H54 (cell line): ENCODE results near the gene DNAH10.
"Not testable (repeated sequence)": the region's sequence is repeated elsewhere in the genome, so short reads cannot be mapped to it uniquely, and the experiment has no call there.

Experiments
- DNase-seq: peaks from one replicate; pipeline ENCODE4 v3.0.0; 2011; ENCODE audit warnings: low spot score, mixed read lengths; ENCODE audit not compliant: insufficient read length
- FAIRE-seq: peaks from 3 replicates; lab custom pipeline; 2011; peaks lifted over from hg19 to GRCh38; lab: Jason Lieb, UNC
- POLR2A ChIP-seq: IDR thresholded peaks from 2 replicates; pipeline ENCODE4 v1.6.1; 2011; ENCODE audit warnings: low read depth, mild to moderate bottlenecking, low read length

The DNAH10 gene

DNA sequence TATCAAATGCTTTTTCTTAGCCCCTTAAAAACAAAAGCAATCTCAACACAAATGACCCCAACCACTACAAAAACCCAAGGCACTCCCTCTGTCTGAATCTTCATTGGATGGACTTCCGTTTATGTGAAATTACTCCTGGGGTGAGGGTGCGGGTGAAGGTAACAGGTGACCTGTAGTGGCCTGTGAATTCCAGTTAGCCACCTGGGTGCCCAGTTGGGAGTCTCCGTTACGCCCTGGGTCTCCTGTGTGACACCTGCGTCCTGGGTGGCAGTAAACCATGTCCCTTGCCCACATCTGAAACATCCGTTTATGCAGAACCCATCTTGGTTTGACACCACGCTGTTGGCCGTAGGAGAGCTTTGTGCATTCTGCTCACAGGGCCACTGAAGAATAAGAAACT, 148.0 kb downstream of the DNAH10 start:
- TF ChIP-seq POLR2A, result no peak
- FAIRE-seq (no peak), DNase-seq (no peak)

DNA sequence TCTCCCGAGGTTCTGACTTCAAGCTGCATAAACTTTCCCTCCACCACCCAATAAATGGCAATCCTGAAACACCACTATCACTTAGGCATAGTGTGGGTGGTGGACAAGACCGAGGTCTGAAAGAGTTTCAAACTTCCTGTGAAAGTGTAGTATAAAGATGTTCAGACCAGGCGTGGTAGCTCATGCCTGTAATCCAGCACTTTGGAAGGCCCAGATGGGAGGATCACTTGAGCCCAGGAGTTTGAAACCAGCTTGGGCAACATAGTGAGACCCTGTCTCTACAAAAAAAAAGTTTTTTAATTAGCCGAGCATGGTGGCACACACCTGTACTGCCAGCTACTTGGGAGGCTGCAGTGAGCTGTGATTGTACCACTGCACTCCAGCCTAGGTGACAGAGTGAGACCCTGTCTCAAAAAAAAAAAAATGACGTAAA, 148.7 kb downstream of the DNAH10 start:
- no peak for DNase-seq
- FAIRE-seq, result no peak
- no peak for TF ChIP-seq POLR2A

DNA sequence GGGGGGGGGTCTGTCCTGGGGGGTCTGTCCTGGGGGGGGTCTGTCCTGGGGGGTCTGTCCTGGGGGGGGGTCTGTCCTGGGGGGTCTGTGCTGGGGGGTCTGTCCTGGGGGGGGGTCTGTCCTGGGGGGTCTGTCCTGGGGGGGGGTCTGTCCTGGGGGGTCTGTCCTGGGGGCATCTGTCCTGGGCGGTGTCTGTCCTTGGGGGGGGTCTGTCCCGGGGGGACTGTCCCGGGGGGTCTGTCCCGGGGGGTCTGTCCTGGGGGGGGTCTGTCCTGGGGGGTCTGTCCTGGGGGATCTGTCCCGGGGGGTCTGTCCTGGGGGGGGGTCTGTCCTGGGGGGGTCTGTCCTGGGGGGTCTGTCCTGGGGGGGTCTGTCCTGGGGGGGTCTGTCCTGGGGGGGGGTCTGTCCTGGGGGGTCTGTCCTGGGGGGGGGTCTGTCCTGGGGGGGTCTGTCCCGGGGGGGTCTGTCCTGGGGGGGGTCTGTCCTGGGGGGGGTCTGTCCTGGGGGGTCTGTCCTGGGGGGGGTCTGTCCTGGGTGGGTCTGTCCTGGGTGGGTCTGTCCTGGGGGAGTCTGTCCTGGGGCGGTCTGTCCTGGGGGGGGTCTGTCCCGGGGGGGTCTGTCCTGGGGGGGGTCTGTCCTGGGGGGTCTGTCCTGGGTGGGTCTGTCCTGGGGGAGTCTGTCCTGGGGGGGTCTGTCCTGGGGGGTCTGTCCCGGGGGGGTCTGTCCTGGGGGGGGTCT, 149.7 kb downstream of the DNAH10 start:
- not testable (repeated sequence) for DNase-seq, FAIRE-seq

DNA sequence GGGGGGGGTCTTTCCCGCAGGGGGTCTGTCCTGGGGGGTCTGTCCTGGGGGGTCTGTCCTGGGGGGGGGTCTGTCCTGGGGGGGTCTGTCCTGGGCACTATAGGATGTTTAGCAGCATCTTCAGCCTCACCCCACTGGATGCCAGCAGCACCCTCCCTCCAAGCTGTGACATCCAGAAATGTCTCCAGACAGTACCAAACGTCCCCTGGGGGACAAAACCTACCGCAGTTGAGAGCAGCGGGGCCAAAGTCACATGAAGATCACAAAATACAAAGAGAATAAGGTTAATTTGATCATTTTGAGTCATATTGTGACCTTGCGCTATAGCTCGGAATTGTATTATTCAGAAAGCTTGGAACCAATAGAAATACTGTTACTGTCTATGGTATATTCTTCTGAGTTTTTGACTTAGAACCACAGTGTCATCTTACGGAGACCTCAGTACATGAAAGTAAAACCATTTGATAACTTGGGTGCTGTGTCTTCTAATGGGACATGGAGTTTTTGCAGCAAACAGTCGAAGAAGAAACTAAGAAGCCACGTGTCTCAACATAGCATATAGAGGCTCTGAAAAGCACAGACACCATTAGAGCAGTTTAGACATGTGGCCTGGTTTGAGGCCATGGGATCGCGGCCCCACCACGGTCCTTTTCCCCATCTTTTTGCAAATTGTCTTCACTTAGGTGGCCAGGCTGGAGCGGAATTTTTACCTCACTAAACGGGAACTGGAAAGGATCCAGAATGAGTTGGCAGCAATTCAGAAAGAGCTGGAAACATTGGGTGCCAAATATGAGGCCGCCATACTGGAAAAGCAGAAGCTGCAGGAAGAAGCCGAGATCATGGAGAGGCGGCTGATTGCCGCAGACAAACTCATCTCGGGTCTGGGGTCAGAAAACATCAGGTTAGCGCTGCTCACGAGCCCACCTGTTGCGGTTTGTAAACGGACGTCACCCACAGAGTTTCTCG, 150.6 kb downstream of the DNAH10 start:
- no peak for FAIRE-seq
- no peak for DNase-seq

DNA sequence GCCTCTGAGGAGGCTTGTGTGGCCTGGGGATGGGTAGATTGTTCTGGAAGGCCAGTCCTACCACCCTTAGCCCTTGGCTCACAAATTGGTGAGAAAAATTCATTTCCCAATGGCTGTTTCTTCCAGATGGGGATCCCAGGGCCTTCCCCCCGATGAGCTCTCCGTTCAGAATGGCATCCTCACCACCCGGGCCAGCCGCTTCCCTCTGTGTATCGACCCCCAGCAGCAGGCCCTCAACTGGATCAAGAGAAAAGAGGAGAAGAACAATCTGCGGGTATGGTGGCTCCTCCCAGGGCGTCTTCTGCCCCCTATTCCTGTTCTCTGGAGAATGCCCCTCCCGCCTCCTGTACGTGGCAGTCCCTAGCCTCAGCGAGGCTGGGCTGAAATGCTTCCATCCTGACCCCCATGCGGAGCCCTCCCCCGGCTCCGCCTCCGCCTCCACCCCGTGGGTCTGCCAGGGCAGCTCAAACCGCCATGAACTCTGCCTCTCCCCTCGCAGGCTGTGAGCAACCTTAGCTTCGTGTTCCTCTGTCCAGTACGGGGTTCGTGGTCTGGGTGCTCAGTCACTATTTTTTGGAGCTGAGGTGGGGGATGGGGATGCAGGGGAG, 152.7 kb downstream of the DNAH10 start:
- no peak for FAIRE-seq
- no peak for DNase-seq
- TF ChIP-seq POLR2A, result no peak

More for the DNA sequence above, 150.6 kb downstream of the DNAH10 start:
- TF ChIP-seq POLR2A, result no peak

DNA sequence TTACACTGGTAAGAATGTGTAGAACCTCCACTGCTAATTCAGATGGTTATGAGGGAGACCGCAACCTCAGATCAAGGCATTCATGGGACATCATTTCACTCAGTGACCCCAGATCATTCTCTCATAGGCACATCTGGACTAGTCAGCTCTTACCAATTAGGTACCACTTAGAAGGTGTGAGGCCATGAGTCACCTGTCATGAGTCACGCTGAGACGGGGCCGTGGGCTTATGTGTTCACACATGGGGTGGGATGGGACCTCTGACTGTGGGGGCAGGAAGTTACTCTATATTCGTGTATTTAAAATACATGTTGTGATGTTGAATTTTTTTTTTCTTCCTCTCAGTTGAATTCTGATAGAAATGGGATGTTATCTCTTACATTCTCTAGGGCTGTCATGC, 154.6 kb downstream of the DNAH10 start:
- FAIRE-seq (no peak), DNase-seq (no peak)

DNA sequence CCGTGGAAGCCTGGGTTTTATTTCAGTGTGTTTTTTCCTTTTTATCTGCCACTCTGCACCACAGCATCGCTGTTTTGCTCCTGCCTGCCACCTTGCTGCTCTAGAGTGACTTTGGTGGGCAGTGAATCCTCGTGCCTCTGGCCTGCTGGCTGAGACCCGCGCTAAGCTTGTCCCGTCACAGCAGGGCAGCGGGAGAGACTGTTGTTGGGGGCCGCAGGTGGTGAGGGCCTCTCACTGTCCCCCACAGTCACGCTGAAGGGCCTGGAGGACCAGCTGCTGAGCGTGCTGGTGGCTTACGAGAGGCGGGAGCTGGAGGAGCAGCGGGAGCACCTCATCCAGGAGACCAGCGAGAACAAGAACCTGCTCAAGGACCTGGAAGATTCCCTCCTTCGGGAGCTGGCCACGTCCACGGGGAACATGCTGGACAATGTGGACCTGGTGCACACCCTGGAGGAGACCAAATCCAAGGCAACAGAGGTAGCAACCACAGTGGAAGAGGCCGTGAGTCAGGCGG, 155.3 kb downstream of the DNAH10 start:
- no peak for TF ChIP-seq POLR2A
- no peak for FAIRE-seq
- DNase-seq, result no peak

More for the DNA sequence above, 154.6 kb downstream of the DNAH10 start:
- no peak for TF ChIP-seq POLR2A

DNA sequence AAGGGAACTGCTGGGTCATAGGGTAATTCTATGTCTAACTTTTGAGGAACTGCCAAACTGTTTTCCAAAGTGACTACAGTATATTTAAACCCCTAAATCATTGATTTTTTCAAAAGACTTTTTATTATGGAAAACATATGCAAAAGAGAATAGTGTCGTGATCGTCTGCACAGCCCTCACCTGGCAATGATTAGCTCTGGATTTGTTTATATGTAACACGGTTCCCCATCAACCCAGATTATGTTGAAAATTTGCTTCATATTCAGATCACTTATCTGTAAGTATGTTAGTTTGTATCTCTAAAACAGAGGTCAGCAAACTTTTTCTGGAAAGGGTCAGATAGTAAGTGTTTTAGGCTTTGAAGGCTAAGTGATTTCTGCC, 157.9 kb downstream of the DNAH10 start:
- FAIRE-seq, result no peak

DNA sequence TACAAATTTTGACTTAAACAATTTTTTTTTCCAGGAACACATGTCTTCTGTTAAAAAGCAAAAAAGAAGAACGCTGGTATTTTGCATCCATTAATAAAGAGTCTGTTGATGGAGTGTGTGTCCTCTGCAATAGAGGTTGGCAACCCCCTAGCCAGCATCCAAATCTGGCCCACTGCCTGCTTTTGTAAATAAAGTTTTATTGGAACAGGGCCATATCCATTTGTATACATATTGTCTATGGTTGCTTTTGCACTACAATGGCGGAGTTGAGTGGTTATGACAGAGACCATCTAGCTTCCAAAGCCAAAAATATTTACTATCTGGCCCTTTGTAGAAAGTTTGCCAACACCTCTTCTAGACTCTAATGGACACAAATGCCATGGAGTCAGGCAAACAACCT, 160.9 kb downstream of the DNAH10 start:
- FAIRE-seq, result no peak
- no peak for TF ChIP-seq POLR2A

More for the DNA sequence above, 157.9 kb downstream of the DNAH10 start:
- no peak for DNase-seq
- TF ChIP-seq POLR2A, result no peak

DNA sequence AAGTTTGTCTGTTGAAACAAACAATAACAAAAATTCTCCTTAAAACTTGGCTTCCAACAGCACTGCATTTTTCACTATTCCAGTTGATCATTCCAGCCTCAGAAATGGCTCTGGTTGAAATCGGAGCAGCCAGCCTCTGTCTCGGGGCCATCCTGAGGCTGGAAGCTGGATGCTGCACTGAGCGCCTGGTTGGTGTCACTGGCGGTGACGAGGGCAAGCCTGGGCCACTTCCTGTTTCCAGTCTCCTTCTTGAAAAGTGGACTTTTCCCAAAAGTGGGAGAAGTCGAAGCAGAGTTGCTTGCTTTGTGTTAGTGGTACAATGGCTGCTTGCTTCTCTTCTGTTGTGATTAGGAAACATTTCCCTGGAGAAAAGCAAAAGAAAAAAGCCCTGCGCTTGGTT, 161.8 kb downstream of the DNAH10 start:
- DNase-seq, result no peak
- no peak for TF ChIP-seq POLR2A
- FAIRE-seq, result no peak

More for the DNA sequence above, 160.9 kb downstream of the DNAH10 start:
- DNase-seq, result no peak

DNA sequence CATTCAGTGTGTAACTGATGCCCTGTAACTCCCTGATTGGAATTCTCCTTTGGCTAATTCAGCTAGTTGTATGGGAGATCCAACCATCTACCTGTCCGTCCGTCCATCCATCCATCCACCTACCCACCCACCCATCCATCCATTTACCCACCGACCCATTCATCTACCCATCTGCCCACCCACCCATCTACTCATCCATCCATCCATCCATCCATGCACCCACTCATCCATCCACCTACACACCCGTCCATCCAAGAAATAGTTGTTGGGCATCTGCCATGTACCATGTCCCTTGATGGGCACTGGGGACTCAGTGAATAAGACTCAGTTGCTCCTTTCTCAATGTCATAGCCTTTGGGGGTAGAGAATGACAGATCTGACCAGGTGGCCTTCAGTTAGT, 162.4 kb downstream of the DNAH10 start:
- DNase-seq (no peak), FAIRE-seq (no peak)
- no peak for TF ChIP-seq POLR2A

DNA sequence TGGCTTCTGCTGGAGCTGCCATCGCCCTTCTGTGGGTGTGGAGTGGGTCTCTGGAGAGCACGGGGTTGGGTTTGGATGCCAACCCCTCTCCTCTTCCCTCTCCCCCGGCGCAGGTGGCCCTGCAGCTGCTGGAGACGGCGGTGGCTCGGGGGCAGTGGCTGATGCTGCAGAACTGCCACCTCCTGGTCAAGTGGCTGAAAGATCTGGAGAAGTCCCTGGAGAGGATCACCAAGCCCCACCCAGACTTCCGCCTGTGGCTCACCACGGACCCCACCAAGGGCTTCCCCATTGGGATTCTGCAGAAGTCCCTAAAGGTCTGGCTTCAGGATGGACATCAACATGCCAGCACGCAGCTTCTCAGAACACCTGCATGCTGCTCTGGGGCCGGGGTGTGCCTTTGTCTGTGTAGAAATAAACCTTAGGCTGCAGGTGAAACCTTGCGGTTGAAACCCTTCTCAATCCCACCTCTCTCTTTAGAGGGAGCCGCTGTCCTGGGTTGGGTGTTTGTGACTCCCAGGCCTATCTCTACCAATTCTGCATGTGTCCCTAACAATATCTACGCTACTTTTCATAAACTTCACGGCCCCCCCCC, 166.3 kb downstream of the DNAH10 start:
- no peak for DNase-seq
- TF ChIP-seq POLR2A, result no peak
- FAIRE-seq, result no peak

DNA sequence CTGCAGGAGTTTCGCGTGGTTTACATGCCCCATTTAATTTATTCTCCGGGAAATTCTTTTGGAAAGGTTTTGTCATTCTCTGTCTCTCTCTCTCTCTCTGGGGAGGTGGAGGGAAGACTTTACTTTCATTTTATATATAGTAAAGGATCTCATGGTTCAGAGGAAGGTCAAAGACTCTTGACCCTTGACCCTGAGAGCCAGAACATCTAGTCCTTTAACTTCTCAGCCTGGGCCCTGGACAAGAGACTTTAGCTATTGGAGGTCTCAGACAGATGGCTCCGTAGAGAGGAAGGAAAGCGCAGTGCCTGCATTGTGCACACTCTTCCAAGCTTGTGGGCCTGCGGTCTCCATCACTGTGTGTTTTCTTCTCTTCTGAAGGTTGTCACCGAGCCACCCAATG, 166.8 kb downstream of the DNAH10 start:
- FAIRE-seq (no peak), DNase-seq (no peak)
- TF ChIP-seq POLR2A, result no peak
